Subcutaneous adipose tissue (tissue), 4 donors: ENCODE measurements around the gene UNC5B. TPM values are rescaled to one million over a fixed set of nuclear protein-coding genes. Genes with fewer than 3 reads are reported as not detected.

Experiments used
- CTCF ChIP-seq: fragments of 450-650 bp; IDR thresholded peaks from one replicate; pipeline ENCODE4 v1.5.1; 2016; ENCODE audit warnings: low read depth, mild to moderate bottlenecking, control low read depth, antibody characterized with exemption, moderate library complexity
- total RNA-seq, 4 donors: library from RNA; depleted of rRNA; stranded (reverse); fragments of >200 nt; gene quantifications; one replicate each; pipeline ENCODE4 v1.1.0, GENCODE V29; 2016

The UNC5B gene
- total RNA-seq, 4 donors from 2014 or later = 0.22 to 1.1 (median 0.91) TPM

GRCh38 chr10:71232089-71232998, 20.0 kb downstream of the UNC5B start:
- no peak for TF ChIP-seq CTCF

- no peak for TF ChIP-seq CTCF
Measured at GRCh38 chr10:71233482-71233892, 21.1 kb downstream of the UNC5B start.

- TF ChIP-seq CTCF = no peak
Measured at GRCh38 chr10:71234004-71234894, 21.9 kb downstream of the UNC5B start.

- TF ChIP-seq CTCF = no peak
Measured at GRCh38 chr10:71234970-71235685, 22.8 kb downstream of the UNC5B start.

GRCh38 chr10:71235808-71236207, 23.4 kb downstream of the UNC5B start:
- TF ChIP-seq CTCF = no peak

- no peak for TF ChIP-seq CTCF
Measured at GRCh38 chr10:71236286-71236685, 23.9 kb downstream of the UNC5B start.
